Measurements from ENCODE around the gene TTC27. TPM values are rescaled to one million over a fixed set of nuclear protein-coding genes. Genes with fewer than 3 reads are reported as not detected.

The TTC27 gene
- total RNA-seq, 4 donors from 2014 or later = 10.5 to 46.2 (median 17.9) TPM

DNA sequence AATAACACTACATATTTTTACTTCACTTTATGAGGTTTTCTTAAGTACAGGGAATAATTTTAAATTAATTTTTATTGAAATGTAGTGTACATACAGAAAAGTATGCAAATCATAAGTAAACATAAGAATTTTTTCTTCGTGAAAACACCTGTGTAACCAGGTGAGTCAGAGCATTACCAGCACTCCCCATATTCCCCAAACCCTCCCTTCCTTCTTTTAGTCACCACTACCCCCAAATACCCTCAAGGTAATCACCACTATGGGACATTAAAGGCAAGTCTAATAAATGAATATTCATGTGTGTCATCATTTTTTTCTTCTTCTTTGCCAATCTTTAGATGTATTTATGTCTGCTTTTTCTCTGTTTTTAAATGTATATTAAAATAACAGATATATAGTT lies 179.0 kb downstream of the TTC27 start:
- Histone ChIP-seq H3K9me3 (no peaks in the 10 kb centered on the region), H3K4me1 (no peaks in the 10 kb centered on the region), H3K27me3 (no peaks in the 10 kb centered on the region), H3K4me3 (no peak overlapping the region), H3K27ac (no peak overlapping the region), H3K36me3 (no peaks in the 10 kb centered on the region)
- TF ChIP-seq CTCF (IDR thresholded peaks at IDR 0.05) = no peak
- no peak for TF ChIP-seq POLR2A (IDR thresholded peaks at IDR 0.05)
- intact Hi-C loops (cut with DNase I; ENCODE audit: low total_unique reads) = no loop called here
- no peak for DNase-seq

- no peaks in the 10 kb centered on the region for H3K9me3 ChIP-seq
- no peak for DNase-seq
- no peaks in the 10 kb centered on the region for H3K27me3 ChIP-seq
- H3K4me1 ChIP-seq = no peaks in the 10 kb centered on the region
- no peak overlapping the region for H3K27ac ChIP-seq
- TF ChIP-seq CTCF (IDR thresholded peaks at IDR 0.05) (no peak), POLR2A (IDR thresholded peaks at IDR 0.05) (no peak)
- H3K36me3 ChIP-seq = no peaks in the 10 kb centered on the region
- intact Hi-C loops (cut with DNase I; ENCODE audit: low total_unique reads) = no loop called here
- no peak overlapping the region for H3K4me3 ChIP-seq
Observed at GRCh38 chr2:32807662-32808061, 179.8 kb downstream of the TTC27 start.

- no peak overlapping the region for H3K4me3 ChIP-seq
- H3K9me3 ChIP-seq = no peaks in the 10 kb centered on the region
- H3K4me1 ChIP-seq = peaks cover 0 to 3% of the 10 kb centered on the region in 2 donors
- TF ChIP-seq CTCF (IDR thresholded peaks at IDR 0.05) (no peak), POLR2A (IDR thresholded peaks at IDR 0.05) (no peak)
- H3K27ac ChIP-seq = peak overlapping the region; percentile 47 to 51
- DNase-seq = no peak
- intact Hi-C loops (cut with DNase I; ENCODE audit: low total_unique reads) = no loop called here
- H3K36me3 ChIP-seq = no peaks in the 10 kb centered on the region
- H3K27me3 ChIP-seq = no peaks in the 10 kb centered on the region
Observed at GRCh38 chr2:32810909-32811495, 183.2 kb downstream of the TTC27 start.

DNA sequence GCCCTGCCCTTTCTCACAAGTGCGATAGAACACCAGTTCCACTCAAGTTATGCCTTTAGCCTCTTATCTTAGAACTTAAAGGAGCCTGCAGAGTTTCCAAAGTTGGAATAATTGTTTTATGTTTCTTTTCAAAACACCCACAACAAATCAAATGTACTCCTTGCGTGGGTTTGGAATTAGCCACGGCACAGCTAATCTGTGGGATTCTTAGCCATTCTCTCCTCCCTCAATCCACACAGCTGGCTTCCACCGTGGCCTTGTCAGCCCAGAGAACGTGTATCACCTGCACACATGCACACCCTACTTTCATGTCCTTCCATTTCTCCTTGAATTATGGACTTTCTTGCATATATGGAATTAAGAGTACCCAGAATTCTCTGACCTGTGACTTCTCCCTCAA lies 183.8 kb downstream of the TTC27 start:
- H3K27ac ChIP-seq = peak overlapping the region; percentile 40 to 51
- H3K9me3 ChIP-seq = no peaks in the 10 kb centered on the region
- H3K4me1 ChIP-seq = peaks cover 0 to 3% of the 10 kb centered on the region in 2 donors
- intact Hi-C loops (cut with DNase I; ENCODE audit: low total_unique reads) = no loop called here
- no peaks in the 10 kb centered on the region for H3K36me3 ChIP-seq
- DNase-seq = peak; percentile 43 to 59
- no peak for TF ChIP-seq CTCF (IDR thresholded peaks at IDR 0.05)
- TF ChIP-seq POLR2A (IDR thresholded peaks at IDR 0.05) = no peak
- no peak overlapping the region for H3K4me3 ChIP-seq
- H3K27me3 ChIP-seq = no peaks in the 10 kb centered on the region

- peaks cover 0 to 3% of the 10 kb centered on the region in 2 donors for H3K4me1 ChIP-seq
- no peaks in the 10 kb centered on the region for H3K27me3 ChIP-seq
- no peak overlapping the region for H3K4me3 ChIP-seq
- intact Hi-C loops (cut with DNase I; ENCODE audit: low total_unique reads) = no loop called here
- DNase-seq = no peak
- H3K36me3 ChIP-seq = no peaks in the 10 kb centered on the region
- no peak for TF ChIP-seq POLR2A (IDR thresholded peaks at IDR 0.05)
- TF ChIP-seq CTCF (IDR thresholded peaks at IDR 0.05) = no peak
- peak overlapping the region; percentile 40 to 51 for H3K27ac ChIP-seq
- H3K9me3 ChIP-seq = no peaks in the 10 kb centered on the region
Observed at GRCh38 chr2:32812316-32812715, 184.5 kb downstream of the TTC27 start.

Data from uterus (tissue), 4 donors.